ENCODE results near the gene GJB2.

The GJB2 gene

DNA sequence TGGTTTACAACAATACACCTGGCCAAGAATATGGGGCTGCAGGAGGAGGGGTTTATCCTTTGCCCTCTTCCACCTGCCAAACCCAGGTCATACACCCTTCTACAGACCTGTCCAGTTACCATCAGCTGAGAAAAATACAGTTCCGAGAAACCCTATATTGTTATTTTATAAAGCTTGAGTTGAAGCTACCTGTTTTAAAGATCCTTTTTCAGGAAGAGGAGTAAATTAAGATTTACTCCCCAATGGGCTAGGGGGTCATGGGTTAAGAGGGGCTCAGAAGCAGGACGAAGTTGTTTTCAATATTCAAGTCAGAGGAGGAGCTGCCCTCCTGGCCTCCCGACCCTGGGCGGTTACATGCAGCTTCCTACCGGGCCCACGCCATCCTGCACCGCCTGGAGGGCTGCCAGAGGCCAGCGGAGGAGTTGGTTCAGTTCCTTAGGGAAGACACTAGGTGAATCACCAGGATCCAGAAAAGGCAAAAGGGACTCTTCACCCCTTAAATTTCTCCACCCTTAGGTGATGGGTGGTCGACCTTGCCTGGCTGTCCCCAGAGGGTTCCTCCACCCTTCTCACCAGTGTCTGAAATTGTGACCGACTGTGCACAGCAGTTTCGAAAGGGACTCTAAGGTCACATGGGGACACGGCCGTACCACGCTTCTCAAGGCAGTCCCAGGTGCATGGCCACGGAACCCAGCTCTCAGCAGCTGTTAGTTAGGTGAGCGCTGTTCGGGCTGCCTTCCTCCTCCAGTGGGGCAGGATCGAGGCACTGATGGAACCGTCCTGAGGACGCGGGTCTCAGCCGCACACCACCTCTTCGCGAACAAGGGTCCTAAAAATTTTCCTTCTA lies 1.2 kb downstream of the GJB2 start:
- peak; percentile 36 for DNase-seq

- DNase-seq, result no peak
Measured at GRCh38 chr13:20190481-20191310, 2.0 kb downstream of the GJB2 start.

GRCh38 chr13:20190076-20190475 lies 2.7 kb downstream of the GJB2 start:
- no peak for DNase-seq

- DNase-seq, result peak; percentile 42
Measured at GRCh38 chr13:20188667-20189553, 3.8 kb downstream of the GJB2 start.

DNA sequence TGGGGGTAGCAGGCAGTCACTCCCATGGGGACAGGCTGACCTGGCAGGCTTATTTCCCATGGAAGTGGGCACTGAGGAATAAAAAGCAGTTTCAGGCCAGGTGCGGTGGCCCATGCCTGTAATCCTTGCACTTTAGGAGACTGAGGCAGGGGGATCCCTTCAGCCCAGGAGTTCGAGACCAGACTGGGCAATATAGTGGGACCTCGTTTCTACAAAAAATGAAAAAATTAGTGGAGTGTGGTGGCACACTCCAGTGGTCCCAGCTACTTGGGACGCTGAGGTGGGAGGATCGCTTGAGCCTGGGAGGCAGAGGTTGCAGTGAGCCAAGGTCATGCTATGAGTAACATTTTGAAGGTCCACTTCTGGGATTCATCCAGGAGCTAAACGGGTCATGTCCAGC lies 6.0 kb downstream of the GJB2 start:
- DNase-seq, result no peak

DNA sequence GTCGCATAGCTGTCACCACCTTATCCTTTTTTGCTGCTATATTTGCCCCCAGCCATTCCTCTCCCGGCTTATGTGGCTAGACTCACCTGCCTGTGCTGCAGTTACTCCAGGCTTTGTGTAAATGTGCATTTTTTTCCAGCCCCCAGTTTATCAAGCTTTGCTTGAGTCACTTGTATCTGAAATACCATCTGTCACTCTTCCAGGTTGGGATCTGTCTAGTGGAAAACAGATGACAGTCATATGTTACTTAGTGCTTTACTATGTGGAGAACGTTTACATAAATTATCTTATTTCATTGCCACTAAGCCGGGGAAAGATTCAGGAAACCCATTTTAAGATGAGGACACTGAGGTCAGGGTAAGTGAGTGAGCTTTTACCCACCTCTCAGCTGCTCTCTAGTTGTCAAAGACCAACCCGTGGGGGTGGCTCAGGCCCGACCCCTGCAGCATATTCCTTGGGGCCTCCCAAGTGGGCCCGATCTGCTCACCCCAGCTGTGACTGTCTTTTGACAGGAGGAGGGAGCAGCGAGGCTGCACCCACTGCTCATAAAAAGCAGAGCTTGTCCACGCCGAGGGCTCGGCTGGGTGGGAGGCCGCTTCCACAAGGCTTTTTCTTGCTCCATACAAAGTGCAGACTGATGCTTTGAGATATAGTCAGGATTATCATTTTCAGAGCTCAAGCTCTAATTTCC lies 7.2 kb downstream of the GJB2 start:
- peak; percentile 20 for DNase-seq

DNA sequence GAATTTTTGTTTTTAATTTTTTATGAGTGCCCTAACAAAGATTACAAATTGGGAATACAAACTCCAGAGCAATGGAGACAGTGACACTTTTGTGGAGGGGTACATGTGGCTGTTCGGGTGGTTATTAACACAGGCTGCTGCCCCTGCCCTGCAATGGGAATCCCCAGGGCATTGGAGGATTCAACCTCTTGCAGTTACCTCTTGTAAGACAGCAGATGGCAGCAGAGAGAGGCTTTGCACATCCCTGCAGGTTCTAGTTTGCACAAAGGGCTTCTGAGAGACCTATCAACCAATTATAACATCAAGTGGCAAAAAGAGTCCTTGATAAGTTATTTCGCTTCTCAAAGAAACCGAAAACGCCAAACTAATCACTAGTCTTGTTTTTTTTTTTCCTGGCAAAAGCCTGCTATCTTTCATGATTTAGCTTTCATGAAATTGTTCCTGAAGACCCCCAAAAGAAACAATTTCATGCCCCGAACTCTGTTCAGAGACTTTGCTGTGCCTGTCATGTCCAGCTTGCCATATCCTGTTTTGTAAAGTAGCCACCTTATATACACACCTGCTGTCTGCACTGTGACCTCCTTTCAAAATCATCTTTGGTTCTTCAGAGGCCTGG lies 10.4 kb downstream of the GJB2 start:
- peak; percentile 89 for DNase-seq

DNA sequence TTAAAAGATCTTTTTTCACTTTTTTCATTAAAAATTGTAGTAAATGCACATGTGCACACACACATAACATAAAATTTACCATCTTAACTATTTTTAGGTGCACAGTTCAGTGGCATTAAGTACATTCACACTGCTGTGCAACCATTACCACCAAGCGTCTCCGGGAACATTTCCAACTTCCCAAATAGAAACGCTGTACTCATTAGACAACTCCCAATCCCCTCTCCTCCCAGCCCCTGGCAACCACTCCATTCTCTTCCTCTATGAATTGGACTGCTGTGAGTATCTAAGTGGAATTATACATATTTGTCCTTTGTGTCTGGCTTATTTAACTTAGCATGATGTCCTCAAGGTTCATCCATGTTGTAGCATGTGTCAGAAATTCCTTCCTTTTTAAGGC lies 11.6 kb downstream of the GJB2 start:
- no peak for DNase-seq

DNA sequence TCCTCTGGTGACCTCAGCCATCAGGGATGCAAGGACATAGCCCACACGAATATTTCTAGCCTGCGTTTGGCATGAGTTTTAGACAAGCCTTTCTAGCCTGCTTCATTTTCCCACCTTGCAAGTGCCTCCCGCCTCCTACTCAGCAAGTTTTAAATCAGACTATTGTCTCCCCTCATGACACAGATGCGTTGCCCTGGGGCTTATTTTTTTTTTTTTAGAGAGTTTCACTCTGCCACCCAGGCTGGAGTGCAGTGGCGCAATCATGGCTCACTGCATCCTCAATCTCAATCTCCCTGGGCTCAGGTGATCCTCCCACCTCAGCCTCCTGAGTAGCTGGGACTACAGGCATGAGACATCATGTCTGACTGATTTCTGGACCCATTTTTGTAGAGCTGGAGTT lies 14.6 kb downstream of the GJB2 start:
- no peak for DNase-seq

GRCh38 chr13:20177049-20177831 lies 15.5 kb downstream of the GJB2 start:
- DNase-seq, result no peak

DNA sequence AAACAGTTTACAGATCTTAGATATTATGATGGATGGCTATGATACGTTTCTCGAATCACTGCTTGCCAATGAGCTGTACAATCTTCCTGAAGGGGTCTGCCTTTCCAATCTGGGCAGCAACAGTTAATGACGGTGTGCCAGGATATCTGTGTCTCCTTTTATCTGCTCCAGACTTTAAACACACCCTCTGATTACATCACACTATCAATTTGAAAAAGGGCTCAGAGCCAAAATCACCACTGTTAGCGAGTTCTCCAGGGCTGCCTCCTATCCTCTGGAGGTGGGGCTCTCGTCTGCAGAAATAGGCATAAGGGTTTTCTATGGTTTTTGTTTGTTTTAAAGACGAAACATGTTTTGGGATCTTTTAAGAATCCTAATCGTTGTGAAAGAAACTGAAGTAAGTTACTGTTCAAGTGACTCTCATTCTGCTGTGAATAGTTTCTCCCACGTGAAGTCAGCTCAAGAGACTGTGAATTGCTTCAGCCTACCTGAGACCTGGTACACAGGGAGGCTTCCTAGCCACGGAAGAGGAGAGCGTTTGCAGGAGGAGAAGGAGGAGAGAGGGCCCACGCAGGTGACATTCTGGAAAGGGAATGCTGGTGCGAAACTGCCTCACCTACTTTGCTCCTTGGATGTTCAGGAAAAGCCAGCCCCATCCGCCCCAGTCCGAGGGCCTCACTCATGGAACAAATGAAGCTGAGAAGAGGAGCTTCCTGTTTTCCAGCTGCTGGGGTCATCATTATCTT lies 16.7 kb downstream of the GJB2 start:
- DNase-seq, result no peak

DNA sequence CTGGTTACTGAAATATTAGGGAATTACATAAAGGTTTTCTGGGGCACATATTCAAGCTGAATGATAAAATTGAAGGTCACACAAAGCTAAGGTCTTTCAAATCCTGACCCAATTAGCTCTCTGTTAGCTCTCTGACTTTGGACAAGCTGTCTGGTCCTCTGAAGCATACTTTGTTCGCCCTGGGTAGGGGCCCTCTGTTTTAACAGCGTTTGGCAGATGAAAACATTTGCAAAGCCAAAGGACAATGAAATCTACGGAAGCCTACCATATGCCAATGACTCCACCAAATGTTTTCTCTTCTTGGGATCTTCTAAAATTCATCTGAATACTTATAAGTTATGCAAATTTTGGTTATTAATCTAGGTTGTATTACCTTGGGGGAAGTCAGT lies 17.3 kb downstream of the GJB2 start:
- DNase-seq, result no peak

DNA sequence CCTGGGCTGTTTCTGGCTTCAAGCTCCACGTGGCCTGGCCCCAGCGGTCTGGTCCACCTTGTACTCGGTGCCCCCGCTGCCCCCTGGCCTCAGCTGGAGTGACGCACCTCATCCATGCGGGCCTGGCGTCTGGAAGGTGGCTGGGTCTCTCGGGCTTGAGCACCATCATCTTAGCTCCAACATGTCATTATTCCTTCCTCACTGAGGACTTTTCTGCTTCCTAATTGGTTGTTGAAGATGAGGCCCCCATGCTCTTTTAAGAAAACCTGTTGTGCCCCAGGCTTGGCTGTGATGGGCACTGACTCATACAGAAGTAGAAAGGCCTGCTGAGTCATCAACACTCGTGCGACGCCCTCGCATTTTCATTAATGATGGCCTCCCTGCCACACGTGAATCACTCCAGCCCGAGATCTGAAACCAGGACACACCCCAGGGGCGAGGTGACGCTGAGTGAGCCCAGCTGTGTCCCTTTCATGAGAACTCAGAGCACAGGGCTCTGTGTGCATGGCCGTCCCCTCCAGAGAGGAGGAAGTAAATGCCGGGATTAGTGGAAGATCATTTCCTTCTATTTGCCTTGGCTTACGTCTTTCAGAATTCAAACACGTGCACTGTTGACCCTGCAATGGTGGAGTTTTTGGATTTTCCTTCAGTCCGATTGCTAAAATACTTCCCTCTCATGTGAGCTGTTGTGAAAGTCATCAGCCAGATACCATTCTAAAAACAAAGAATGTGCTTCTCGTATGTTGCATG lies 17.9 kb downstream of the GJB2 start:
- peak; percentile 30 for DNase-seq

DNA sequence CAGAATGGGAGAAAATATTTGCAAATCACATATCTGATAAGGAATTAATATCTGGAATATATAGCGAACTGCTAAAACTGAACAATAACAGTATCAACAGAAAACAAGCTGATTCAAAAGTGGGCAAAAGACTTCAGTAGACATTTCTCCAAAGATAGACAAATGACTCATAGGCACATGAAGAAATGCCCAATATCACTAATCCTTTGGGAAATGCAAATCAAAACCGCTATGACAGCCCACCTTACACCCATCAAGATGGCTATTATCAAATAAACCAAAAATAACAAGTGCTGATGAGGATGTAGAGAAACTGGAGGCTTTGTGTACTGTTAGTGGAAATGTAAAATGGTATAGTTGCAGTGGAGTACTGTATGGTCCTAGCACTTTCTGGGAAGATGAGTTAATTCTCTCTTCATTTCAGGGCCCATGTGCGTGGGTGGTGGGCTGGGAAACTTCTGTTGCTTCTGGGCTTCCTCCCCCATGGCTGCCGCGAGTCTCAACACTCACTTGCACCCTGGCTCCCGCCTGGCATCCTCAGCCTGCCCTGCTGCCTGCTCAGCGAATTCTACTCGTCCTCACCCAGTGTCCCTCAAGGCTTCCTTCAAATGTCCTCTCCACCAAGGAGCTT lies 19.5 kb downstream of the GJB2 start:
- DNase-seq, result no peak

- no peak for DNase-seq
Measured at GRCh38 chr13:20171364-20171763, 21.4 kb downstream of the GJB2 start.

DNA sequence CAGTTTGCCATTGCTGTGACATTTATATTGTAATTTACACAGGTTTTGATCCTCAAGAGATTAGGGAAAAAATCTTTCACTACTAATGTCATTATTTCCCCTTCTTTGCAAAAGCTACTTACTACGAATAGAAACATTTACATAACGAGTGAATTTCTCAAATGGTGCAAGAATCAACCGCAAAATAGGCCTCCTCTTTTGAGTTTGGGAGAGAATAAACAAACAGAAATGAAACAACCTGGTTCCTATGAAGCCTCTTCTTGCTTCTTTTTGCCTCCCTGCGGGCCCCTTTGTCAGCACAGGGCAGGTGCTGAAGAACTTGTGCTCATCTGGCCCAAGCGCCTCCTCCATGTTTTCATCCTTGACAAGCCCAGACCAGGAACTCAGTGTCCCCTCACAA lies 21.8 kb downstream of the GJB2 start:
- no peak for DNase-seq

DNA sequence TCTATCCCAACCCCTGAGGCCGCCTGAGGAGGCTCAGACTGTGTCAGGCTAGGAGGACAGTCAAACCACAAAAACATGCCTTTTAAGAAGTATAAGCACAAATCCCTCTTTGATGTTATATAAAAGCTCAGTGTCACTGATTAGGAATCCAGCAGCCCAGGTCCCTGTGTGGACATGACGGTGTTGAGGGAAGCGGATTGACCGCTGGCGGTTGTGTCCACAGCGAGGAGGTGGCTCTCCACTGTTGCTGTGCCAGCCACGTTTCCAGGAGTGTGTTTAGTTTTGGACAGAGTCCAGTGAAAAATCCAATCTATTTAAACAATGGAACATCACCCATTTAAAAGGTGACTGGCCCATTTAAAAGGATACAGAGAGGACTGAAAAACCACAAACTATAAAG lies 24.3 kb downstream of the GJB2 start:
- DNase-seq, result no peak

DNA sequence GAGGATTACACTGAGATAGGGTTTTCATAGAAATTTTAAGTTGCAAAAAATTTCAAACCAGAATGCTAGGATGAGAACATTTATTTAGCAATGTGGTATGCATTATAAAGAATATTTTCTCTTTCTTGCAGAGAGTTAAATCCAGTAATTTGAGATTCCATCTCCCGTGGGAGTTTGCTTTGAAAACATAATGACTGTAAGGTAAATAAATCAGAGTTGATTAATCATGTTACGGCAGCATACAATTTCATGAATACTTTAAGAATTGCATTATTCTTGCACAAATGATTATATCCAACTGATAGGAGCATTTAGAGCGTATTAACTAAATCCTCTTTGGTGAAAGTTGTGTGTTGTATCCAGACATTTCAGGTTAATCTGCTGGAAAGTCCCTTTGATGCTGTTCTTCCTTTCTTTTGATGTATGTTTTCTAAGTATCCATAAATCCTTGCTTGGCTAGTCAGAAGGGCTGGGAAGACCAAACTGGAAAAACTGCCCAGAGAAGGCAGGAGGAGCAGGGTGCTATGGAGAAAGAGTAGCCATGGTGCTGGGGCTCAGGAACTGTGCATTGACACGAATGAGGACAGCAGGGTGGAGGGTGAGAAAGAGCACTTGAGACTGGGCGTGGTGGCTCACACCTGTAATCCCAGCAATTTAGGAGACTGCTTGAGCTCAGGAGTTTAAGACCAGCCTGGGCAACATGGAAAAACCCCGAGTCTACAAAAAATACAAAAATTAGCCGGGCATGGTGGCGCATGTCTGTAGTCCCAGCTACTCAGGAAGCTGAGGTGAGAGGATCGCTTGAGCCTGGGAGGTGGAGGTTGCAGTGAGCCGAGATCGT lies 27.1 kb downstream of the GJB2 start:
- DNase-seq, result no peak

Measured in NCI-H82 (cell line).